CD4-positive, alpha-beta T cell (primary cell): ENCODE results near the gene PLA2G4B. TPM values are rescaled to one million over a fixed set of nuclear protein-coding genes. Genes with fewer than 3 reads are reported as not detected.

Experiments used
- ATAC-seq: fragments of 200-7000 bp; cut with Tn5 transposase; one replicate; pipeline ENCODE4 v1.10.0; 2022; ENCODE audit warnings: mild to moderate bottlenecking; ENCODE audit not compliant: poor library complexity
- CTCF ChIA-PET: fragments of 350-600 bp; sonication (Branson Sonifier 250); formaldehyde crosslinking; loops from one replicate; lab custom pipeline; 2021; ENCODE audit warnings: antibody characterized with exemption, inconsistent platforms; lab: Charles Lee
- POLR2A ChIA-PET: fragments of 350-600 bp; sonication (Branson Sonifier 250); formaldehyde crosslinking; loops from one replicate; lab custom pipeline; 2021; ENCODE audit warnings: antibody characterized with exemption, inconsistent platforms; lab: Charles Lee
- DNase-seq, 14 experiments: peaks; one replicate each; pipeline ENCODE4 v3.0.0-alpha.2; 2013 to 2020; ENCODE audit warnings: mixed read lengths in 2 of 14
- H3K27ac ChIP-seq, 2 donors: one replicate each; pipeline versions ENCODE4 v1.5.1 to v1.7.0; 2013; ENCODE audit warnings: low read length in 2 of 2, low read depth in 1 of 2, mild to moderate bottlenecking in 1 of 2
- H3K27me3 ChIP-seq, 2 experiments: 1 replicate in 1 of 2; 2 replicates in 1 of 2; pipeline versions ENCODE4 v1.6.1 to v1.7.0; 2013; ENCODE audit warnings: low read length in 2 of 2, control low read depth in 1 of 2, mild to moderate bottlenecking in 1 of 2, moderate library complexity in 1 of 2; ENCODE audit not compliant: insufficient read depth in 2 of 2, control insufficient read depth in 1 of 2
- H3K36me3 ChIP-seq: one replicate; pipeline ENCODE4 v1.6.1; 2013; ENCODE audit warnings: low read length, control low read depth; ENCODE audit not compliant: insufficient read depth
- H3K4me1 ChIP-seq: one replicate; pipeline ENCODE4 v1.6.1; 2013; ENCODE audit warnings: low read length, control low read depth; ENCODE audit not compliant: insufficient read depth
- H3K4me3 ChIP-seq: one replicate; pipeline ENCODE4 v1.5.1; 2013; ENCODE audit warnings: mild to moderate bottlenecking, low read length, moderate library complexity
- H3K9me3 ChIP-seq, 2 experiments: 1 replicate in 1 of 2; 2 replicates in 1 of 2; pipeline versions ENCODE4 v1.6.1 to v1.7.0; 2013; ENCODE audit warnings: low read length in 2 of 2, mild to moderate bottlenecking in 2 of 2, control low read depth in 1 of 2, moderate library complexity in 1 of 2; ENCODE audit not compliant: control insufficient read depth in 1 of 2, insufficient read depth in 1 of 2
- H3K27ac Mint-ChIP-seq: one replicate; pipeline ENCODE4 v1.8.0; 2020; ENCODE audit warnings: mixed read lengths
- H3K27me3 Mint-ChIP-seq: one replicate; pipeline ENCODE4 v1.8.0; 2021; ENCODE audit warnings: mixed read lengths
- H3K36me3 Mint-ChIP-seq: one replicate; pipeline ENCODE4 v1.8.0; 2021; ENCODE audit warnings: low read depth, mixed read lengths
- H3K4me1 Mint-ChIP-seq: one replicate; pipeline ENCODE4 v1.8.0; 2021; ENCODE audit warnings: low read depth, mixed read lengths
- H3K4me3 Mint-ChIP-seq: one replicate; pipeline ENCODE4 v1.8.0; 2020; ENCODE audit warnings: mild to moderate bottlenecking, mixed read lengths
- H3K9me3 Mint-ChIP-seq: one replicate; pipeline ENCODE4 v1.8.0; 2020; ENCODE audit warnings: mixed read lengths
- intact Hi-C, 2 experiments: fragments of 100-400 bp; cut with DNase I in 1 of 2; cut with micrococcal nuclease in 1 of 2; formaldehyde crosslinking; loops; one replicate each; pipeline versions ENCODE4 v1.15.1 to v1.9.0; 2023 to 2025; cut with DNase I, micrococcal nuclease
- total RNA-seq, 174 experiments: library from RNA in 2 of 174; stranded (reverse) in 2 of 174; gene quantifications; one replicate each; pipeline ENCODE4 v1.2.3 and lab custom pipeline; 2021 to 2026
- TF ChIP-seq, protein P1 (sequence below): fragments of 200-600 bp; IDR thresholded peaks from one replicate; pipeline ENCODE4 v1.8.0; 2022; ENCODE audit warnings: antibody characterized with exemption, mild to moderate bottlenecking

Gene PLA2G4B
- total RNA-seq, 2 experiments from 2014 or later = 33.7 to 34.6 TPM

DNA sequence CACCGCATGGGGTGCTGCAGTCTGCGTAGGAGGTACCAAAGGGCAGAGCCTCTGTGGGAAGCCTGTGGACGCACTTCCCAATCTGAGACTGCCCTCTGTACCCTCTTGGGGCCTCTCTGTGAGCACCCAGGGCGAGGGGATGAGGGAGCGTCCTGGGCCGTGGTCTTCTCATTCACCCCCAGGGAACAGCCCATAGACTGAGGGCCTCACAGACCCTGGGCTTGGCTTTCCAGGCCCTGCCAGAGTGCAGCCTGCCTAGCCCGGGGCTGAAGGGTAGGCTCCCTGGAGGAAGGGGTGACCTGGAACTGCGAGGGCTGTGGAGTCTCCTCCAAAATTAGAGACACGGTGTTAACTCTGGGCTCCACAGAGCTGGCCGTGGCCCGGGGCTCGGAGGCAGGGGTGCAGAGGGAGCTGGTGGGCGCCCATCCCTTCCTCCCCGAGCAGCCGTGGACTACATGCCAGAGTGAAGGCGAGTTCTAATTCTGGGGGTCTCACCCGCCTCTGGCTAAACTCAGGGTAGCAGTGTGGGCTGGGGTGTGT lies 55.7 kb downstream of the PLA2G4B start:
- peak overlapping the region; percentile 85 to 92 for H3K27ac ChIP-seq
- H3K9me3 Mint-ChIP-seq = no peaks in the 10 kb centered on the region
- TF ChIP-seq, protein P1, sequence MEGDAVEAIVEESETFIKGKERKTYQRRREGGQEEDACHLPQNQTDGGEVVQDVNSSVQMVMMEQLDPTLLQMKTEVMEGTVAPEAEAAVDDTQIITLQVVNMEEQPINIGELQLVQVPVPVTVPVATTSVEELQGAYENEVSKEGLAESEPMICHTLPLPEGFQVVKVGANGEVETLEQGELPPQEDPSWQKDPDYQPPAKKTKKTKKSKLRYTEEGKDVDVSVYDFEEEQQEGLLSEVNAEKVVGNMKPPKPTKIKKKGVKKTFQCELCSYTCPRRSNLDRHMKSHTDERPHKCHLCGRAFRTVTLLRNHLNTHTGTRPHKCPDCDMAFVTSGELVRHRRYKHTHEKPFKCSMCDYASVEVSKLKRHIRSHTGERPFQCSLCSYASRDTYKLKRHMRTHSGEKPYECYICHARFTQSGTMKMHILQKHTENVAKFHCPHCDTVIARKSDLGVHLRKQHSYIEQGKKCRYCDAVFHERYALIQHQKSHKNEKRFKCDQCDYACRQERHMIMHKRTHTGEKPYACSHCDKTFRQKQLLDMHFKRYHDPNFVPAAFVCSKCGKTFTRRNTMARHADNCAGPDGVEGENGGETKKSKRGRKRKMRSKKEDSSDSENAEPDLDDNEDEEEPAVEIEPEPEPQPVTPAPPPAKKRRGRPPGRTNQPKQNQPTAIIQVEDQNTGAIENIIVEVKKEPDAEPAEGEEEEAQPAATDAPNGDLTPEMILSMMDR = no peak
- peaks cover 61% of the 10 kb centered on the region for H3K4me1 Mint-ChIP-seq
- H3K9me3 ChIP-seq = no peaks in the 10 kb centered on the region
- DNase-seq (no peak), ATAC-seq (no peak)
- intact Hi-C loops = loop anchor here in 1 of 2 experiments (2.0 kb wide), 3 partner anchors 42 to 120 kb away; partner anchors contain the start of genes JMJD7 and MAPKBP1
- H3K36me3 ChIP-seq = peaks cover 5% of the 10 kb centered on the region
- POLR2A ChIA-PET = interaction anchor here (0.6 to 4.1 kb wide), 10 partner anchors 10 to 687 kb away, joined by 3 to 24 read pairs (median 8); partner anchors contain the start of genes EHD4 and MAPKBP1
- H3K27me3 Mint-ChIP-seq = no peaks in the 10 kb centered on the region
- no peaks in the 10 kb centered on the region for H3K27me3 ChIP-seq
- peaks cover 26% of the 10 kb centered on the region for H3K36me3 Mint-ChIP-seq
- H3K4me3 ChIP-seq = peak overlapping the region; percentile 36
- CTCF ChIA-PET = interaction anchor here (0.6 to 2.7 kb wide), 9 partner anchors 10 to 234 kb away, joined by 3 to 39 read pairs (median 7); partner anchors contain the start of genes EHD4, MAPKBP1 and MGA
- peak overlapping the region; percentile 100 for H3K27ac Mint-ChIP-seq
- H3K4me3 Mint-ChIP-seq = peak overlapping the region; percentile 83
- peaks cover 56% of the 10 kb centered on the region for H3K4me1 ChIP-seq

DNA sequence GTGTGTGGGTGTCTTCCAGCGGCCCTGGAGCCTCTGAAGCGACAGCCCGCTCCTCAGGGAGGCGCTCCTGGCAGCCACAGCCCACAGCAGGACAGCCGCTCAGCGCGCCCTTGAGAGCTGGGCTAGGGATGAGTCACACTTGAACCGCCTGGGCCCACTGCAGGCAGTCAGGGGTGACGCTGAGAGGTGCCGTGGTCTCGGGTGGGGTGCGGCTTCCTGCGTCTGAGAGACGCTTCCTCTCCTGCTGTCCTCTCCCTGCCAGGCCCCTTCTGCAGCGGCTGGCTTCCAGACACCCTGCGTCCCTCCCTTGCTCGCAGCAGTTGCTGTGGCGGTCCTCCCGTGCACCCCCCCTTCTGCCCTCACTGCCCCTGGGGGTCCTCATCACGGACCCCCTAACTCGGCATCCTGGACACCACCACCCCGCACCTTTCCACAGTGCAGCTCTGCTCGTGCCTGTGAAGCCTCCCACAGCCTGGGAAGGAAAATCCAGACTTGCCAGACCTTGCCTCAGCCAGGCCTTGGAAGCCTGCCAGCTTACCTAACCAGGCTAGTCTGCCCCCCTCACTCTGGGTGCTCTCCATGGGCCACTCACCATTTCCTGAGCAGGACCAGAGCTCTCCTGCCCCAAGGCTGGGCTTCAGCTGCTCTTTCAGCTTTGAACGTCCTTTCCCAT lies 56.3 kb downstream of the PLA2G4B start:
- peak overlapping the region; percentile 36 for H3K4me3 ChIP-seq
- peaks cover 58% of the 10 kb centered on the region for H3K4me1 Mint-ChIP-seq

DNA sequence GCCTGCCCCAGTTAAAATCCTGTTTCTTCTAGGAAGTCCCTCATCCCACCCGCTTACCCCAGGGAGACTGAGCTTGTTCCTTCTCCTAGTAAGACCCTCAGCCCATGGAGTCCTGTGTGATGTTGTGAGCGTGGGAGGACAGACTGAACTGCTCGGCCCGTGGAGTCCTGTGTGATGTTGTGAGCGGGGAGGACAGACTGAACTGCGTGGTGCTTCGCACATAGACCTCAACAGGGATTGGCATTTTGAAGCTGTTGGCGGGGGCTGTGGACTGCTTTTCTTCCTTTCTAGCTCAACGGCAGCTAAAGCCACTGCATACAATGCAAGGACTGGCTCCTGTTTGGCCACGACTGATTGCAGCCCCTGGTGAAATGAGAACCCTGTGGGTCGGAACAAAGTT lies 56.8 kb downstream of the PLA2G4B start:
- peaks cover 52% of the 10 kb centered on the region for H3K4me1 ChIP-seq
- H3K36me3 ChIP-seq = peaks cover 9% of the 10 kb centered on the region
- peak overlapping the region; percentile 100 for H3K27ac Mint-ChIP-seq
- H3K4me1 Mint-ChIP-seq = peaks cover 58% of the 10 kb centered on the region
- H3K27me3 Mint-ChIP-seq = no peaks in the 10 kb centered on the region
- ChIA-PET CTCF (interaction anchor here (0.7 to 2.7 kb wide), 5 partner anchors 8 to 122 kb away, joined by 3 to 39 read pairs (median 18); partner anchors contain the start of genes EHD4 and MAPKBP1), POLR2A (interaction anchor here (1.1 to 4.1 kb wide), 9 partner anchors 9 to 274 kb away, joined by 3 to 24 read pairs (median 8); partner anchors contain the start of genes EHD4, MAPKBP1 and MGA)
- no peak for ATAC-seq
- peak in 1 of 14 experiments; percentile 25 for DNase-seq
- TF ChIP-seq, protein P1 = no peak
- peak overlapping the region; percentile 83 for H3K4me3 Mint-ChIP-seq
- H3K4me3 ChIP-seq = no peak overlapping the region
- intact Hi-C loops = loop anchor here (2.0 to 5.0 kb wide), 4 partner anchors 41 to 121 kb away; partner anchors contain the start of genes JMJD7 (in 1 of the 2) and MAPKBP1 (in 1 of the 2)
- H3K9me3 ChIP-seq = no peaks in the 10 kb centered on the region
- H3K36me3 Mint-ChIP-seq = peaks cover 32% of the 10 kb centered on the region
- peak overlapping the region; percentile 85 to 92 for H3K27ac ChIP-seq
- H3K9me3 Mint-ChIP-seq = no peaks in the 10 kb centered on the region
- no peaks in the 10 kb centered on the region for H3K27me3 ChIP-seq

More for the DNA sequence above, 56.3 kb downstream of the PLA2G4B start:
- Mint-ChIP-seq H3K9me3 (no peaks in the 10 kb centered on the region), H3K27ac (peak overlapping the region; percentile 100), H3K4me3 (peak overlapping the region; percentile 83), H3K36me3 (peaks cover 32% of the 10 kb centered on the region), H3K27me3 (no peaks in the 10 kb centered on the region)
- intact Hi-C loops = loop anchor here (2.0 to 5.0 kb wide), 4 partner anchors 42 to 120 kb away; partner anchors contain the start of genes JMJD7 (in 1 of the 2) and MAPKBP1 (in 1 of the 2)
- H3K9me3 ChIP-seq = no peaks in the 10 kb centered on the region
- POLR2A ChIA-PET = interaction anchor here (0.6 to 4.1 kb wide), 12 partner anchors 9 to 686 kb away, joined by 3 to 24 read pairs (median 6); partner anchors contain the start of genes EHD4, MAPKBP1 and MGA
- H3K4me1 ChIP-seq = peaks cover 52% of the 10 kb centered on the region
- H3K36me3 ChIP-seq = peaks cover 5% of the 10 kb centered on the region
- CTCF ChIA-PET = interaction anchor here (0.7 to 2.7 kb wide), 9 partner anchors 9 to 235 kb away, joined by 3 to 39 read pairs (median 7); partner anchors contain the start of genes EHD4, MAPKBP1 and MGA
- H3K27me3 ChIP-seq = no peaks in the 10 kb centered on the region
- ATAC-seq = peak; percentile 93
- TF ChIP-seq, protein P1 = no peak
- H3K27ac ChIP-seq = peak overlapping the region; percentile 85 to 92
- DNase-seq = peak; percentile 79 to 95 (median 90)
